Measurements from ENCODE around the gene EPB41L4B.

The EPB41L4B gene

DNA sequence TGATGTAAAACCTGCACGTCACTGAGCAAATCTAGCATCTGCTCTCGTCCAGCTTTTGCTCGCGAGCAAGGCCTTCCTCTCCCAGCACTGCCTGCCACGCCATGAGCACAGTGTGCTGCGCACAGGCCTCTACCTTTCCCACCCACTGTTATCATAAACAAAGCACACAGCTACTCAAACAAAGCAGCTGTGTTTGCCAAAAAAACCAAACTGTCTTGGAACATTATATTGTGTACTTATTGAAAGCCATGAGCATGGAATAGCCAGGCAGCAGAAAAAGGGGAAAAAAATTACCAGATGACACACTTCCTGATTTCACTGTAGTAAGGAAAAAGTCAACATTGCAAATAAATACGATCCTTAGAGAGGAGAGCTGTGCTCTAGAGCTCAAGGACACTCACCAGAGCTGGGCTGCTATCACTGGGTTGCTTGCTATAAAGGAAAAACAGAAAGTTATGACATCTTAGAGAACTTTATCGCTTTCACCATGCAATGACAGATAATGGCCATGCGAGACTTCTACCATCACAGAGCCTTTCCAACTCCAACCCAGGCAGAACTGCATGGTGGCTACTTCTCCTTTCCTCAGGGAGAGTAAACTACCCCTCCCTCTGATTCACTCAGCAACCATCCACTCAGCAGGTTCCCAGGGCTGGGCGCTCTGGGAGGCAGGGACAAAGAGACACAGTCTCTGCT, 69.6 kb downstream of the EPB41L4B start:
- H3K9me3 Mint-ChIP-seq: no peaks in the 10 kb centered on the region
- peaks cover 26% of the 10 kb centered on the region for H3K27me3 Mint-ChIP-seq
- DNase-seq: no peak
- no peak overlapping the region for H3K4me3 Mint-ChIP-seq
- no peak for ATAC-seq
- no peaks in the 10 kb centered on the region for H3K4me1 Mint-ChIP-seq
- peak overlapping the region in 1 of 2 donors; percentile 44 for H3K27ac Mint-ChIP-seq

DNA sequence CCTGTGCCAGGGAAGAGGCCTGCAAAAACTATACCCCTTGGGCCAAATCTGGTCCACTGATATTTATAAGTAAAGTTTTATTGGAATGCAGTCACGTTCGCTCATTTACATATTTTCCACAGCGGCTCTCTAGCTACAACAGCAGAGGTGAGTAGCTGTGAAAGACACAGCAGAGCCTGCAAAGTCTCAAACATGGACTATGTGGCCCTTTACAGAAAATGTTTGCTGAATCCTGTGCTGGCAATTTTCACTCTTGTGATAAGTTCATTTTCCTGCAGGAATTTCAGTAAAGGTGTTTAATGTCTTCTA, 70.1 kb downstream of the EPB41L4B start:
- no peak for ATAC-seq
- Mint-ChIP-seq H3K27me3 (peaks cover 31% of the 10 kb centered on the region), H3K4me1 (no peaks in the 10 kb centered on the region), H3K9me3 (no peaks in the 10 kb centered on the region), H3K4me3 (no peak overlapping the region), H3K27ac (no peak overlapping the region)
- no peak for DNase-seq

DNA sequence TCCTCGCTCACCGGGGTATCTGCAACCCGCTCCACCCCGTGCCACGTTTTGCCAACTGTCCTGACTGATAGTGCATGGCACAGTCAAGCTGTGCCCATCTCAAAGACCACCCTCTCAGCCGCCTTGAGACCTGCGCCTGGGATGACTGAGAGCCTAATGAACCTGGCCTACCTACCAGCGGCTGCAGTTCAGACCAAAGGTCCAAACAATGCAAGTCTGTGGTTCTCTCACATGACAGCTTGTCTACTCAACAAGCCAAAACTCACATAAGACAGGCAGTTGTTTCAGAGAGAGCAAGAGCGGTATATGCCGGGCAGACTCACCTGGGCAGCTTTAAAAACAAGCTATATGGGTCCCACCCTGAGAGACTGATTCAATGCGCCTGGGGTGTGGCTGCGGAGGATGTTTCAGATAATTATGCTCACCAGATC, 70.5 kb downstream of the EPB41L4B start:
- H3K27me3 Mint-ChIP-seq: peaks cover 35% of the 10 kb centered on the region
- DNase-seq: no peak
- peak overlapping the region in 1 of 2 donors; percentile 59 for H3K27ac Mint-ChIP-seq
- no peak overlapping the region for H3K4me3 Mint-ChIP-seq
- no peaks in the 10 kb centered on the region for H3K9me3 Mint-ChIP-seq
- H3K4me1 Mint-ChIP-seq: no peaks in the 10 kb centered on the region
- no peak for ATAC-seq

DNA sequence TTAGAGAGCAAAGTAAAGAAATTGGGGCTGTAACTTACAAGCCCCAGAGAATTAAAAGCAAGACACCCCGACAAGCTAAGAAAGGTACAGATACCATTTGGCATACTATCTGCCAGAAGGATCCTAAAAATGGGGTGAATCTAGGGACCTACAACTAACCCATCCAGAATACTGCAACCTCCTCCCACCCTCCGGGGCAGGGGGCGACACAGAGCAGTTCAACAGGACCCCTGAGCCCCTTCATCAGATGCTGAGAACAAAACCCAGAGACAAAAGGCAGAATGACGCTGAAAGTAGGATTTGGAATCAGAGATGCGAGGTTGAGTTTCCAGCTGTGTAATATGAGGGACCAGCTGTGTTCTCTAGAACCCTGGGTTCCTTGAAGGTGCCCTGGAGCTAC, 71.2 kb downstream of the EPB41L4B start:
- Mint-ChIP-seq H3K4me1 (peaks cover 4% of the 10 kb centered on the region), H3K27ac (no peak overlapping the region), H3K27me3 (peaks cover 42% of the 10 kb centered on the region), H3K9me3 (no peaks in the 10 kb centered on the region), H3K4me3 (no peak overlapping the region)
- ATAC-seq: no peak
- DNase-seq: no peak

DNA sequence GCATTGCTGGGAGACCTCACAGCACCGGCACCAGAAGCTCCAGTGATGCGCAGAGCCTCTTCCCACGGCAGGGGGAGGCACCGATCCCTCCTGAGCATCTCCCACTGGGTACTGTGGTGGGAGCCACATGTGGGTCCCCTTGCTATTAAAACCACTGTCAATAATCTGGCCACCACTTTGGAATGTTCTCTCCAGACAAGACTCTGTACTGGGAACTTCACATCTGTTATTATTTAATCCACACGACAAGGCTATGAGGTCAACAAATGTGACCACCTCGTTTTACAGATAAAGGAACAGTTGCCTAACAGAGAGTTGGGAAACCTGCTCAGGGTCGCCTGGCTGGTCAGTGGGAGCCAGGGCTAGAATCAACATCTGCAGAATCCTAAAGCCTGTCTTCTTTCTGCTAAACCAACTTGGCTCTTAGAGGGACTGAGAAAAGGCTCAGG, 72.7 kb downstream of the EPB41L4B start:
- no peaks in the 10 kb centered on the region for H3K9me3 Mint-ChIP-seq
- H3K27ac Mint-ChIP-seq: no peak overlapping the region
- peaks cover 14% of the 10 kb centered on the region for H3K4me1 Mint-ChIP-seq

DNA sequence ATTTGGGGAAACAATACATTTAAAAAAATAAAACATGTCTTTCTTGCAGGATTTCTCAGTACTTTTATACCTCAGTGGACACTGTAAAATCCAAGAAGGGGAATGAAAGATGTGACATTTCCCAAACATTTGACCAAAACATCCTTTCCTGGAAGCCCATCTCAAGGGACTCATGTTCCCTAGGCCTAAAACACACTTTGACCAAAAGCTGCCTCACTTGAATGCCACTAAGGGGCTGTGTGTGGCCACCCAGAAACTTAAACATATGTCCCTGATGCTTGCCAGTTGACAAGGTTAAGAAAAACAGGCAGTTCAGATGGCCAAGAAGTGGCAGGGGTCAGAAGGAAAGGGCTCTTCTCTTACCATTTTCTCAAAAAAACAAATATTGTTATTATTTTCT, 73.6 kb downstream of the EPB41L4B start:
- DNase-seq: no peak
- ATAC-seq: no peak
- Mint-ChIP-seq H3K4me3 (no peak overlapping the region), H3K9me3 (no peaks in the 10 kb centered on the region), H3K27ac (no peak overlapping the region), H3K27me3 (peaks cover 53% of the 10 kb centered on the region), H3K4me1 (peaks cover 14% of the 10 kb centered on the region)

More for the DNA sequence above, 72.7 kb downstream of the EPB41L4B start:
- H3K27me3 Mint-ChIP-seq: peaks cover 57% of the 10 kb centered on the region
- DNase-seq (no peak), ATAC-seq (no peak)
- no peak overlapping the region for H3K4me3 Mint-ChIP-seq

DNA sequence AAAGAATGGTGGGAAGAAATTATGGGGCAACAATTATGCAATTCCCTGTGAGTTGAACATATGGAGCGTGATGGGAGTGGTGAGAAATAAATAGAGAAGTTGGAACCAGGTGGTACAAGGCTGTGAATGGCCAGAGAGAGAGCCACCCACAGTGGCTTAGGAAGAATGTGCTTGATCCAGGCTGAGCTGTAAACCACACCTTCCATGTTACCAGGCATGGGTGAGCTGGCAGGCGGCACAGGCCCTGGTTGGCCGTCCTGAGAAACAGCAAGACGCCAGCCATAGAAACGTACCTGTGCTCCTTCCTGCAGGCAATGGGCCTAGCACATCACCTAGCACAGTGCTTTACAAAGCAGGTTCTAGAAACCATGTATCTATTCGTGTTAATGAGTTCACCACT, 74.3 kb downstream of the EPB41L4B start:
- DNase-seq (no peak), ATAC-seq (no peak)
- H3K4me3 Mint-ChIP-seq: no peak overlapping the region
- H3K4me1 Mint-ChIP-seq: peaks cover 14% of the 10 kb centered on the region
- no peak overlapping the region for H3K27ac Mint-ChIP-seq
- H3K9me3 Mint-ChIP-seq: no peaks in the 10 kb centered on the region
- H3K27me3 Mint-ChIP-seq: peaks cover 48% of the 10 kb centered on the region

DNA sequence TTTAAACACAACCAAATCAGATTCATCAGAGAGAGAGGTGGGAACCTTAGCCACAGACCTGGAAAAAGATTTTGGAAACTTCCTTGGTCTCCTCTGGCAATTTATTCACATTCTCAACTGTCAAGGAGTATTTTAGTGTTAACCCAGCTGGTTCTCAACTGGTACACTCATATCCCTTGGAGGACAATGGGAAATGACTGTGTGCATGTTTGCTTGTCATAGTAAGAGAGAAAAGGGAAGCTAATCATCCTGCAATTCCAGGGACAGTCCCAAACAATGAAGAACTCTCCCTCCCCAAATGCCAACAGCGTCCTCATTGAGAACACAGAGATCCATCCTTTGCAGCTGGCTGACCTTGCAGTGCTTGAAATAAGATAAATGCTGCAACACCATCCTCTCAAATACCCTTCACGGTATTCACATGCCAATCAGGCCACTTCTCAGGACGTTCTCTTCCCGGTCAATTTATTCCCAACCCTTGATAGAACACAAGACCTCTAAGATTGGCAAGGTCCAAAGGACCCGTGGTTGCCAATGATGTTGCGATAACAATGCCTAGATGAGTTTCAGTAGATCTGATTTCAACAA, 75.5 kb downstream of the EPB41L4B start:
- Mint-ChIP-seq H3K4me3 (no peak overlapping the region), H3K27me3 (peaks cover 42% of the 10 kb centered on the region), H3K27ac (peak overlapping the region in 1 of 2 donors; percentile 74), H3K4me1 (peaks cover 14% of the 10 kb centered on the region), H3K9me3 (no peaks in the 10 kb centered on the region)
- no peak for DNase-seq
- no peak for ATAC-seq

DNA sequence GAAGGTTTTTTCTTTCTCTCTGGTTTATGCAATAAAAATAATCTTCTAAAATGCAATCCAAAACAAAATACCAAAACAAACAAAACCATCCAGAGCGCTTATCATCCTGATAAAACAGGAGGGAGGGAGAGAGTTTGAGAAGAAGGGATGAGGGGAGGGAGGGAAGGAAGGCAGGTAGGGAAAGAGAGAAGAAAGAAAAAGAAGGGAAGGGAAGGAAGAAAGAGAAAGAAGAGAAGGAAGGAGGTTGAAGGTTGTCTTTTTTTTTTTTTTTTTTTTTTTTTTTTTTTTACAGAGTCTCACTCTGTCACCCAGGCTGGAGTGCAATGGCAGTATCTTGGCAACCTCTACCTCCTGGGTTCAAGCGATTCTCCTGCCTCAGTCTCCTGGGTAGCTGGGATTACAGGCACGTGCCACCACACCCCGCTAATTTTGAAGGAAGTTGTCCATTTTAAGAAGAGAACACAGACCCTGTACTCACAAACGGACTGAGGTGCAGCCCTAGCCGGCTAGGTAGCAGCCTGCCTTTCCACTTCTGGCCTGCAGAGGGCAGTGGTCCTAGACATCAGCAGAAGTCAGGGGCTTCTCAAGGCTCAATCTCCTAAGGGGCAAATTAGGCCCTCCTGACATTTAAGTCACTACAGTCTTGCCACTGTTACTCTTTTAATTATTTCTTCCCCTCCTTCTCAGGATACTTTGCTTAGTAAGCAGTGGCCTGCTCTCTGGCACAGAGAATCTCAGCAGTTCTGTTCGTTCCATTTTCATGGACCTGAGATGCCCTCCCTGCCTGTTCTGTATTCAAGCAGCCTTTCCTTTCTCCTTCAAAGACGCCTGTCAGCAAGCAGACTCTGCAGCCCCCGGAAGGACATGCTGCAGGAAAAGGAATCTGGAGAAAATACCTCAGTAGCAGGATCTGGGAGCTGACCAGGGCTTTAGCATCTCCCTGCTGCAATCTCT, 76.4 kb downstream of the EPB41L4B start:
- peak; percentile 67 to 71 for DNase-seq
- H3K9me3 Mint-ChIP-seq: no peaks in the 10 kb centered on the region
- peak overlapping the region in 1 of 2 donors; percentile 50 for H3K27ac Mint-ChIP-seq
- H3K4me3 Mint-ChIP-seq: no peak overlapping the region
- H3K27me3 Mint-ChIP-seq: peaks cover 42% of the 10 kb centered on the region
- ATAC-seq: peak; percentile 86
- peaks cover 14% of the 10 kb centered on the region for H3K4me1 Mint-ChIP-seq

DNA sequence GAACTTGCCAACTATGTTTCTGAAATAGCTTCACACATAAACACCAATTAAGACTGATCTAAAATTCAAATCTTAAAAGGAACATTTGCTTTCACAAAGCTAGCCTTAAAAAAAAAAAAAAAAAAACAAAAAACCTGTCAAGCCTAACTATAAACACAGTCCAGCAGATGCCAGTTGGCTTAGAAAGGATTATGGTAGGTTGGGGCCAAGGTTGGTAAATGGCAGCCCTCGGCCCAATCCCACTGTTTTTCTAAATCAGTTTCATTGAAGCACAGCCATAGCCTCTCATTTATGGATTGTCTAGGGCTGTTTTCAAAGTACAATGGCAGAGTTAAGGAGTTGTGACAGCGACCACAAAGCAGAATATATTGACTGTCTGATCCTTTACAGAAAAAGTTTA, 78.1 kb downstream of the EPB41L4B start:
- Mint-ChIP-seq H3K4me1 (peaks cover 14% of the 10 kb centered on the region), H3K27ac (no peak overlapping the region), H3K9me3 (no peaks in the 10 kb centered on the region), H3K4me3 (no peak overlapping the region), H3K27me3 (peaks cover 58% of the 10 kb centered on the region)
- ATAC-seq (no peak), DNase-seq (no peak)

DNA sequence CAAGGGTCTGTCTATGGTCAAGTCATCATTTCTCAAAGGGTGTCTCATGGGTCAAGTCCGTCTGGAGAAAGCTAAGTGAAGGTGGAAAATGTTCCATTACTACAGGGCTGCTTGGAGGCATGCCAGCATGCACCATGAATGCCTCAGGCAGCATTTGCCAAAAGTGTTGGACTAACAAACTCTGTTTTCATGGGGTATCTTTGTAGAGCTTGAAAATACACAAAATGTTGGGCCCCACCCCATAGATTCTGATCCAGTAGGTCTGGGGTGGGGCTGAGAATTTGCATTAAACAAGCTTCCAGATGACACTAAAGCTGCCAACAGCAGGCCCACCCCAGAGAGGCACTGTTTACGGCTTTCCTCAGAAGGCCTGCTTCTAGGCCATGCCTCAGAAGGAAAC, 78.8 kb downstream of the EPB41L4B start:
- Mint-ChIP-seq H3K4me3 (no peak overlapping the region), H3K27ac (no peak overlapping the region), H3K9me3 (no peaks in the 10 kb centered on the region), H3K4me1 (peaks cover 14% of the 10 kb centered on the region), H3K27me3 (peaks cover 66% of the 10 kb centered on the region)
- ATAC-seq: no peak
- DNase-seq: no peak

DNA sequence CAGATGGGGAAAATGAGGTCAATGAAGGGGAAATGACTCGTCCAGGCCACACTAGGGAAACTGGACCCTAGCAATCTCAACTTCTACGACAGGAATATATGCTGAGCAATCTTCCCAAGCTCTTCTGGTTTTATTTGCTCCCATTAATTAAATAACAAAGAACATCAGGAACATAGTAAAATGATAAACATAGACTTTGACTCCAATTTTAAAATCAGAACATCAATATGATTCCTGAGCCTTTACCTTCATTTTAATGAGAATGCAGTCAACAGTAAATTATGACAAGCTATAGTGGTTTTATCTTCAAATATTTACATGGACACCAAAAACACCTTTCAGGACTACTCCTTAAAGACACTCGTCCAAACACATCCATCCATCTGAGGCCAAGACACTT, 79.7 kb downstream of the EPB41L4B start:
- ATAC-seq: no peak
- H3K9me3 Mint-ChIP-seq: no peaks in the 10 kb centered on the region
- peaks cover 14% of the 10 kb centered on the region for H3K4me1 Mint-ChIP-seq
- DNase-seq: no peak
- no peak overlapping the region for H3K27ac Mint-ChIP-seq
- no peak overlapping the region for H3K4me3 Mint-ChIP-seq
- peaks cover 74% of the 10 kb centered on the region for H3K27me3 Mint-ChIP-seq

DNA sequence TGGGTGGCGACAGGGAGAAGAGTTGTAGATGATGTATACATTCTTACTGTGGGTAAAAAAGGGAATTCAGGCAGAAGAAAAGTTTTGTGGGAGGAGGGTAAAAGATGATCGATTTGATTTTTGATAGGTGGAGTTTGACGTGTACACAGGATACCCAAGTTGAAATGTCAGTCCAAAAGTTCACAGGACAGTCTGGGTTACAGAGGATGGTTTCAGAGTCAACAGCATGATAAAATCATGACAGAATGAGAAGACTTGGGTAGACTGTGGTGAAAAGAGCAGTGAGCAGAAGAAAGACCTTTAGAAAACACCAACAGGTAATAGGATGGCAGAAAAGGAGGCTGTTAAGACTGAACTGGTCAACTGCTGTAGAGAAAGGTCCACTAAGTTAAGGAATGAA, 81.6 kb downstream of the EPB41L4B start:
- H3K27ac Mint-ChIP-seq: no peak overlapping the region
- no peaks in the 10 kb centered on the region for H3K9me3 Mint-ChIP-seq
- H3K4me1 Mint-ChIP-seq: peaks cover 6% of the 10 kb centered on the region
- H3K27me3 Mint-ChIP-seq: peaks cover 54% of the 10 kb centered on the region
- ATAC-seq (no peak), DNase-seq (no peak)
- no peak overlapping the region for H3K4me3 Mint-ChIP-seq

DNA sequence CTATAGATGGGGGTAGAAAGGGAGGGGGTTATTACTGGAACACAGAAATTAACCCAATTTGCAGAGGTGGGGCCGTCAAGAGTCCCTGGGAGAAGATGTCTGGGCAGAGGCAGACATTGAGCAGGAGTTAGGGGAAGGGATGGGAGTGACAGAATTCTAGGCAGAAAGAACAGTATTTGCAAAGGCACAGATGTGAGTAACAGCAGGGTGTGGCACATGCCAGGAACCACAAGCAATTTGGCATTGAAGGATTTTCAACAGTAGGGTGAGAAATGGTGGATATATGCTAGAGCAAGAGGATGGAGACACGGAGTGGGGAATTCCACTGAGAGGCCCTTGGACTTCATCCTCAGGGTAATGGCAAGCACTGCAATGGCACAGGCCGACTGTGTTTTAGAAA, 82.2 kb downstream of the EPB41L4B start:
- Mint-ChIP-seq H3K9me3 (no peaks in the 10 kb centered on the region), H3K27ac (no peak overlapping the region), H3K4me1 (peaks cover under 1% of the 10 kb centered on the region), H3K4me3 (no peak overlapping the region), H3K27me3 (peaks cover 48% of the 10 kb centered on the region)
- DNase-seq (no peak), ATAC-seq (no peak)

DNA sequence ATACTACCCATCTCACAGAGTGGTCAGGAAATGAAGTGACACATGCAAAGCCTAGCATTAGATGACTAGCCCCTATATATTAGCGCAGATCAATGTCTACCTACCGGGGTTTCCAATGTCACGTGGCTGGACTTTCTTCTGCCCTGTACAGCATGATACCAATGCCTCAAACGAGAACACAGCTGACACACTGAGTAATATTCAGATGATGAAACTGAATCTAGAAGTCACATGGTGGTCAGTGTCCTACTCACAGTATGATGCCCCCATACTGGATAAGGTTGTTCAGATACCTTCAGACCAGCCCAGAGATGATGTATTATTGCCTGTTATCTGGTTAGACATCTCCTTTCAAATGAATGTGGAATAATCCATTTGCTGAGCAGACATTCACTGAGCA, 82.7 kb downstream of the EPB41L4B start:
- H3K27ac Mint-ChIP-seq: no peak overlapping the region
- DNase-seq (no peak), ATAC-seq (no peak)
- peaks cover 43% of the 10 kb centered on the region for H3K27me3 Mint-ChIP-seq
- no peaks in the 10 kb centered on the region for H3K9me3 Mint-ChIP-seq
- no peak overlapping the region for H3K4me3 Mint-ChIP-seq
- no peaks in the 10 kb centered on the region for H3K4me1 Mint-ChIP-seq
